IMR-90 (cell line): ENCODE results near the gene C6orf47. TPM values are rescaled to one million over a fixed set of nuclear protein-coding genes. Genes with fewer than 3 reads are reported as not detected.

Experiments
- ATAC-seq: fragments of 200-7000 bp; cut with Tn5 transposase; 2 replicates; pipeline ENCODE4 v1.9.1; 2020; ENCODE audit warnings: low read depth, mild to moderate bottlenecking, moderate library complexity
- BruUV-seq: library from RNA; stranded (reverse); fragments of 400-500 nt; replicated peaks from 2 replicates; lab custom pipeline; 2021; lab: Mats Ljungman, UMichigan
- CTCF ChIA-PET: fragments of 300-600 bp; formaldehyde crosslinking; extraction: SDS; loops from one replicate; lab custom pipeline; 2021; ENCODE audit warnings: antibody characterized with exemption; lab: Yijun Ruan, JAX
- POLR2A ChIA-PET: fragments of 300-600 bp; sonication (Branson Sonifier 250); formaldehyde crosslinking; loops from one replicate; lab custom pipeline; 2022; ENCODE audit warnings: antibody characterized with exemption; ENCODE audit not compliant: unreplicated experiment; lab: Charles Lee
- DNase-seq: peaks from one replicate; pipeline ENCODE4 v3.0.0; 2013
- H2AFZ ChIP-seq: replicated peaks from 2 replicates; pipeline ENCODE3; 2013; ENCODE audit warnings: low read length, mild to moderate bottlenecking; ENCODE audit not compliant: poor library complexity
- H2AK5ac ChIP-seq: 2 replicates; pipeline ENCODE4 v1.6.1; 2013; ENCODE audit warnings: low read depth, low read length, inconsistent platforms
- H2AK9ac ChIP-seq: replicated peaks from 2 replicates; pipeline ENCODE3; 2013; ENCODE audit warnings: mild to moderate bottlenecking, low read depth, low read length, moderate library complexity; ENCODE audit not compliant: poor library complexity
- H2BK120ac ChIP-seq: 2 replicates; pipeline ENCODE4 v1.6.1; 2013; ENCODE audit warnings: low read depth, low read length, inconsistent platforms
- H2BK15ac ChIP-seq: 3 replicates; pipeline ENCODE4 v1.6.1; 2013; ENCODE audit warnings: low read depth, low read length, inconsistent platforms
- H2BK20ac ChIP-seq: 2 replicates; pipeline ENCODE4 v1.6.1; 2013; ENCODE audit warnings: low read depth, mild to moderate bottlenecking, inconsistent platforms, low read length, moderate library complexity
- H2BK5ac ChIP-seq: 2 replicates; pipeline ENCODE4 v1.6.1; 2013; ENCODE audit warnings: mild to moderate bottlenecking, low read depth, low read length, inconsistent platforms; ENCODE audit not compliant: poor library complexity, severe bottlenecking
- H3K14ac ChIP-seq: replicated peaks from 2 replicates; pipeline ENCODE4 v1.6.1; 2013; ENCODE audit warnings: low read depth, low read length, inconsistent platforms
- H3K18ac ChIP-seq: 2 replicates; pipeline ENCODE4 v1.6.1; 2013; ENCODE audit warnings: low read depth, low read length, control low read depth
- H3K23ac ChIP-seq: 2 replicates; pipeline ENCODE4 v1.6.1; 2013; ENCODE audit warnings: low read depth, low read length, inconsistent platforms
- H3K27ac ChIP-seq: 2 replicates; pipeline ENCODE4 v1.5.1; 2013; ENCODE audit warnings: mild to moderate bottlenecking, control low read depth, low read length; ENCODE audit not compliant: insufficient read depth
- H3K27me3 ChIP-seq: 2 replicates; pipeline ENCODE4 v1.6.1; 2013; ENCODE audit warnings: low read length; ENCODE audit not compliant: control insufficient read depth, insufficient read depth
- H3K36me3 ChIP-seq: 2 replicates; pipeline ENCODE4 v1.6.1; 2013; ENCODE audit warnings: low read length, mixed read lengths; ENCODE audit not compliant: control insufficient read depth, insufficient read depth
- H3K4ac ChIP-seq: 2 replicates; pipeline ENCODE4 v1.6.1; 2013; ENCODE audit warnings: low read depth, low read length, inconsistent platforms
- H3K4me1 ChIP-seq: 2 replicates; pipeline ENCODE4 v1.6.1; 2013; ENCODE audit warnings: low read length, mixed read lengths; ENCODE audit not compliant: control insufficient read depth, insufficient read depth
- H3K4me2 ChIP-seq: 2 replicates; pipeline ENCODE4 v1.6.1; 2013; ENCODE audit warnings: low read depth, mild to moderate bottlenecking, control low read depth, low read length, moderate library complexity
- H3K4me3 ChIP-seq: 2 replicates; pipeline ENCODE4 v1.5.1; 2013; ENCODE audit warnings: low read depth, mild to moderate bottlenecking, control low read depth, low read length, moderate library complexity; ENCODE audit not compliant: insufficient read depth
- H3K56ac ChIP-seq: 2 replicates; pipeline ENCODE4 v1.6.1; 2013; ENCODE audit warnings: low read length, inconsistent platforms; ENCODE audit not compliant: insufficient read depth; ENCODE audit errors: extremely low read depth
- H3K79me1 ChIP-seq, 2 experiments: 2 replicates each; pipeline ENCODE4 v1.6.1; 2013; ENCODE audit warnings: low read length in 2 of 2, inconsistent platforms in 1 of 2, low read depth in 1 of 2
- H3K9ac ChIP-seq: 2 replicates; pipeline ENCODE4 v1.6.1; 2013; ENCODE audit warnings: low read depth, low read length, control low read depth
- H3K9me1 ChIP-seq: 2 replicates; pipeline ENCODE4 v1.6.1; 2013; ENCODE audit warnings: low read length, inconsistent platforms; ENCODE audit not compliant: insufficient read depth
- H3K9me3 ChIP-seq: 2 replicates; pipeline ENCODE4 v1.6.1; 2013; ENCODE audit warnings: low read length; ENCODE audit not compliant: control insufficient read depth, insufficient read depth
- H4K20me1 ChIP-seq: 2 replicates; pipeline ENCODE4 v1.6.1; 2013; ENCODE audit warnings: low read length, inconsistent platforms; ENCODE audit not compliant: insufficient read depth
- H4K5ac ChIP-seq: 2 replicates; pipeline ENCODE4 v1.6.1; 2013; ENCODE audit warnings: mild to moderate bottlenecking, low read depth, low read length, control low read depth
- H4K8ac ChIP-seq, 2 experiments: 2 replicates each; pipeline ENCODE4 v1.6.1; 2013; ENCODE audit warnings: low read depth in 2 of 2, low read length in 2 of 2, control low read depth in 1 of 2, inconsistent platforms in 1 of 2
- H4K91ac ChIP-seq: 2 replicates; pipeline ENCODE4 v1.6.1; 2013; ENCODE audit warnings: low read depth, low read length, inconsistent platforms; ENCODE audit not compliant: insufficient read depth
- BHLHE40 ChIP-seq: fragments of 150-350 bp; IDR thresholded peaks from 2 replicates; pipeline ENCODE4 v1.6.1; 2016; ENCODE audit warnings: mild to moderate bottlenecking, low read depth, low read length
- CEBPB ChIP-seq: IDR thresholded peaks from 2 replicates; pipeline ENCODE4 v1.6.1; 2012; ENCODE audit warnings: low read depth, low read length, improper control_type of control experiment
- MAFK ChIP-seq: IDR thresholded peaks from 2 replicates; pipeline ENCODE4 v1.6.1; 2012; ENCODE audit warnings: low read depth, low read length, improper control_type of control experiment
- MAZ ChIP-seq: IDR thresholded peaks from 2 replicates; pipeline ENCODE4 v1.6.1; 2012; ENCODE audit warnings: low read depth, mild to moderate bottlenecking, low read length, improper control_type of control experiment, moderate library complexity, borderline replicate concordance
- MXI1 ChIP-seq: IDR thresholded peaks from 2 replicates; pipeline ENCODE4 v1.6.1; 2012; ENCODE audit warnings: low read depth, mild to moderate bottlenecking, low read length, moderate library complexity, borderline replicate concordance
- POLR2A ChIP-seq: IDR thresholded peaks from 2 replicates; pipeline ENCODE4 v1.6.1; 2012; ENCODE audit warnings: mild to moderate bottlenecking, low read depth, low read length
- RAD21 ChIP-seq: IDR thresholded peaks from 2 replicates; pipeline ENCODE4 v1.6.1; 2012; ENCODE audit warnings: low read length, improper control_type of control experiment
- WGBS, 2 experiments: methylation state at CpG; one replicate each; pipeline versions ENCODE4 v1.1.5 to v1.1.7; 2013; ENCODE audit warnings: missing lambda C conversion rate in 2 of 2; ENCODE audit not compliant: insufficient read length in 1 of 2; ENCODE audit errors: extremely low coverage in 2 of 2; 5-methylcytosine and 5-hydroxymethylcytosine counted together
- dilution Hi-C: fragments of 300-500 bp; cut with HindIII; formaldehyde crosslinking; loops from one replicate; pipeline ENCODE4 v1.14.3; 2018; ENCODE audit warnings: low sequenced_read_pairs; ENCODE audit not compliant: unreplicated experiment
- in situ Hi-C: fragments of 300-500 bp; cut with MboI; formaldehyde crosslinking; loops from 3 replicates; pipeline ENCODE4 v1.14.3; 2019; ENCODE audit warnings: low sequenced_read_pairs, inconsistent platforms, mixed read lengths
- intact Hi-C: fragments of 100-400 bp; cut with micrococcal nuclease; formaldehyde crosslinking; loops from 2 replicates; pipeline ENCODE4 v1.10.0; 2022
- polyA plus RNA-seq, 3 experiments: library from polyadenylated mRNA; depleted of rRNA; stranded (reverse); fragments of >200 nt; gene quantifications; 2 replicates each; pipeline ENCODE4 v1.2.3, GENCODE V29; 2012; ENCODE audit warnings: low replicate concordance in 1 of 3
- total RNA-seq: library from RNA; depleted of rRNA; stranded (reverse); fragments of >200 nt; gene quantifications from 2 replicates; pipeline ENCODE4 v1.2.3, GENCODE V29; 2012

The C6orf47 gene
- total and polyA plus RNA-seq, 2 of the 4 experiments (the other 2 are of a cell fraction): 8.9 to 14.2 TPM

DNA sequence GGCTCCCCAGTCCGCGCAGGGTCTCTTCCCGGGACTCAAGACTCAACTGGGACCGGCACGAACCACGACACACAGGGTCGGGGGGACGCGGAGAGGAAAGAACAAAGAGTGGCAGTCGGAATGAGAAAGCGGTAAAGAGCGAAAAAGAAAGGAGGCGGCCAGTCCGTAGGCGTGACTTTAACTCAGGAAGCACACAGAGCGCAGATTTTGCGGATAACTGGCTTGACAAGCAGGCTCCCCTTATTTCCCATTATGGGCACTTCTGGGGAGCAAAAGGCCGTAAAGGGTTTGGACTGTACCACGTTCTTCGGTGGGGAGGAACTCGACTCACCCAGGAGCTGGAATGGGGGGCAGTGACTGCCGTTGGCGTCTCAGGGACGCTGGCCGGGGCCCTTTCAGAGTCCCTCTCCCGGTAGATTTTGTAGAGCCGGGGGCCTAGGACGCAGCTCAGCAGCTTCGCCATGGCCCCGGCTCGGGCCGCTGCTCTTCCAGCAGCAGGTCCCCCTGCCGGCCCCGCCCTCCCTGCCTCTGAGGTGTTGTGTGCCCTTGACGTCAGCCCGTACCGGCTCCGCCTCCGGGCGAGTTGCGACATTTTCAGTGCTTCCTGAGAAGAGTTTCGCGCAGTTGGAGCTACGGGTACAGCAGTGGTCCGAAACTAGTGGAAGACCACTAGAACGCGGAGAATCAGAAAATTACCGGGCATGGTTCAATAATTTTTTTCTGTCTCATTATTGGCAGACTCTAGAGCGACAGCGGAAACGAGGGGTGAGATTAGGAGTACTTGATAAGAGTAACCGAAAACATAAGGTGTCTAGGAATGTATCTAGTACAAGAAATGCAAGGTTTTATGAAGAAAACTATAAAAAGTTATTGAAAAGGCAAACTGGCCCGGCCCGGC is 42.5 kb upstream of the C6orf47 start, which contains the start of gene ABHD16A:
Gene ABHD16A (minus strand): TSS at position 506 of the 898 bp plus-strand sequence. CDS start 43 bp downstream, at position 463.
- DNase-seq: peak; percentile 98
- Histone ChIP-seq H4K91ac (peak within 1 kb of the TSS; percentile 77), H2AK9ac (peak within 1 kb of the TSS; percentile 88), H4K20me1 (0 out of 2 replicates have a peak, but pooled peaks cover 7% of the 10 kb centered on the region), H3K4me3 (peak within 1 kb of the TSS; percentile 67), H3K27me3 (no peaks in the 10 kb centered on the region), H2BK120ac (peak within 1 kb of the TSS; percentile 9), H2BK5ac (peak within 1 kb of the TSS; percentile 93), H3K79me1 (peaks cover 21 to 36% of the 10 kb centered on the region in 2 experiments), H3K4me1 (peaks cover 6% of the 10 kb centered on the region), H3K56ac (peak within 1 kb of the TSS; percentile 77), H2BK15ac (peak within 1 kb of the TSS; percentile 21; the same call in 1 of the 3 replicates), H3K9me3 (no peaks in the 10 kb centered on the region), H3K9ac (peak within 1 kb of the TSS; percentile 77), H3K18ac (peak within 1 kb of the TSS; percentile 83), H2AFZ (peak within 1 kb of the TSS; percentile 92), H4K5ac (peak within 1 kb of the TSS; percentile 91), H2AK5ac (peak within 1 kb of the TSS; percentile 35), H4K8ac (peak within 1 kb of the TSS; percentile 79 to 97), H3K23ac (peak within 1 kb of the TSS; percentile 78), H3K9me1 (peaks cover 10% of the 10 kb centered on the region), H3K14ac (peak within 1 kb of the TSS; percentile 90), H3K36me3 (peaks cover 10% of the 10 kb centered on the region), H3K27ac (peak within 1 kb of the TSS; percentile 82), H2BK20ac (no peak within 1 kb of the TSS), H3K4me2 (peak within 1 kb of the TSS; percentile 97), H3K4ac (peak within 1 kb of the TSS; percentile 70)
- TF ChIP-seq POLR2A (peak; percentile 91), MAZ (peak; percentile 87; the same call in 1 of the 2 replicates), BHLHE40 (peak; percentile 77), RAD21 (no peak), MAFK (no peak), MXI1 (peak; percentile 42; the same call in 1 of the 2 replicates), CEBPB (peak; percentile 100)
- CTCF ChIA-PET: interaction anchor here (0.7 to 1.3 kb wide), 3 partner anchors 13 to 88 kb away, joined by 3 read pairs; no protein-coding TSS in a partner anchor
- intact Hi-C loops: loop anchor here (1.0 to 2.0 kb wide), 3 partner anchors 28 to 131 kb away; no protein-coding TSS in a partner anchor
- peak; percentile 94 for ATAC-seq
- WGBS, 2 experiments: 4% methylated on average over 29 of the region's 54 CpGs; no CpG with 5 or more reads in 1 of the 2 experiments
- POLR2A ChIA-PET: interaction anchor here (0.5 to 1.2 kb wide), 2 partner anchors 42 to 97 kb away, joined by 3 to 11 read pairs; partner anchors contain the start of gene C6orf47
- in situ Hi-C loops: no loop called here
- dilution Hi-C loops: no loop called here
- BruUV-seq: no TSS peak
